ENCODE results near the gene PRSS35. TPM values are rescaled to one million over a fixed set of nuclear protein-coding genes. Genes with fewer than 3 reads are reported as not detected.

PRSS35 gene
- total and polyA plus RNA-seq, 4 donors = under 0.01 to 3.3 (median 0.35) TPM

DNA sequence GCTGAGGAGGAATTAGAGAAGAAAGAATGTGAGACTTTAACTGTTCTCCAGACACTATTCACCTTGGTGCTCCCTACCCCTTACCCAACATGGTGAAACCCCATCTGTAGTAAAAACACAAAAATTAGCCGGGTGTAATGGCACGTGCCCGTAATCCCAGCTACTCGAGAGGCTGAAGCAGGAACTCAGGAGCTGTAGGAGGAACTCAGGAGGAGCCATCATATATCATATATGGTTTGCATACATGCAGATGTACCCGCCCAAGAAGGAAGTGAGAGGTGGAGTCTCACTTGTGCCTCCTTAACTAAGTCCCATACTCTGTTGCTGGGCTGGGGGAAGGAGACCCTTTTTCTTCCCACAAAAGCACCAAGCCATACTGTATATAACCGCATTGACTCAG is 46.0 kb upstream of the PRSS35 start:
- DNase-seq (ENCODE audit: low spot score) = no peak
- H3K4me3 ChIP-seq (ENCODE audit: low read depth in 1 of 3, low read length in 3 of 3) = no peak overlapping the region
- H3K36me3 ChIP-seq (ENCODE audit: control insufficient read depth in 4 of 4, insufficient read depth in 3 of 4, low read depth in 1 of 4, low read length in 3 of 4) = no peaks in the 10 kb centered on the region
- H3K27me3 ChIP-seq (ENCODE audit: control insufficient read depth in 4 of 4, insufficient read depth in 4 of 4, low read length in 3 of 4) = no peaks in the 10 kb centered on the region
- no peaks in the 10 kb centered on the region for H3K4me1 ChIP-seq (ENCODE audit: control insufficient read depth in 4 of 4, insufficient read depth in 4 of 4, low read length in 3 of 4)
- no peaks in the 10 kb centered on the region for H3K9me3 ChIP-seq (ENCODE audit: control insufficient read depth in 4 of 4, low read length in 3 of 4)
- no peak overlapping the region for H3K27ac ChIP-seq (ENCODE audit: low read depth in 1 of 2, low read length in 2 of 2)
- H3K9ac ChIP-seq (ENCODE audit: low read depth in 1 of 2, low read length in 2 of 2) = no peak overlapping the region
- TF ChIP-seq RAD21 (IDR thresholded peaks at IDR 0.05) (no peak), RXRA (IDR thresholded peaks at IDR 0.05) (no peak), FOXA2 (IDR thresholded peaks at IDR 0.05) (no peak), HNF4A (conservative IDR thresholded peaks at IDR 0.05) (no peak)
- WGBS = 88% methylated on average over 6 of the region's 6 CpGs

GRCh38 chr6:83467620-83468036 is 44.7 kb upstream of the PRSS35 start:
- TF ChIP-seq JUND (IDR thresholded peaks at IDR 0.05) (no peak), YY1 (IDR thresholded peaks at IDR 0.05) (peak; percentile 22)
- Histone ChIP-seq H3K27ac (ENCODE audit: low read depth in 1 of 2, low read length in 2 of 2) (no peak overlapping the region), H3K4me1 (ENCODE audit: control insufficient read depth in 4 of 4, insufficient read depth in 4 of 4, low read length in 3 of 4) (no peaks in the 10 kb centered on the region), H3K9me3 (ENCODE audit: control insufficient read depth in 4 of 4, low read length in 3 of 4) (no peaks in the 10 kb centered on the region), H3K9ac (ENCODE audit: low read depth in 1 of 2, low read length in 2 of 2) (no peak overlapping the region), H3K36me3 (ENCODE audit: control insufficient read depth in 4 of 4, insufficient read depth in 3 of 4, low read depth in 1 of 4, low read length in 3 of 4) (no peaks in the 10 kb centered on the region), H3K4me3 (ENCODE audit: low read depth in 1 of 3, low read length in 3 of 3) (no peak overlapping the region), H3K27me3 (ENCODE audit: control insufficient read depth in 4 of 4, insufficient read depth in 4 of 4, low read length in 3 of 4) (no peaks in the 10 kb centered on the region)
- WGBS = 71% methylated on average over 3 of the region's 3 CpGs
- no peak for DNase-seq (ENCODE audit: low spot score)

- TF ChIP-seq, protein P1, sequence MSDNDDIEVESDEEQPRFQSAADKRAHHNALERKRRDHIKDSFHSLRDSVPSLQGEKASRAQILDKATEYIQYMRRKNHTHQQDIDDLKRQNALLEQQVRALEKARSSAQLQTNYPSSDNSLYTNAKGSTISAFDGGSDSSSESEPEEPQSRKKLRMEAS (IDR thresholded peaks at IDR 0.05) = no peak
- no peak for TF ChIP-seq FOXA2 (IDR thresholded peaks at IDR 0.05)
- TF ChIP-seq SP1 (IDR thresholded peaks at IDR 0.05) = no peak
- no peak for TF ChIP-seq HNF4A (conservative IDR thresholded peaks at IDR 0.05)
- no peak for TF ChIP-seq REST (IDR thresholded peaks at IDR 0.05)
- TF ChIP-seq ZBTB33 (IDR thresholded peaks at IDR 0.05) = no peak
- no peak for TF ChIP-seq RAD21 (IDR thresholded peaks at IDR 0.05)
- TF ChIP-seq, protein P2, sequence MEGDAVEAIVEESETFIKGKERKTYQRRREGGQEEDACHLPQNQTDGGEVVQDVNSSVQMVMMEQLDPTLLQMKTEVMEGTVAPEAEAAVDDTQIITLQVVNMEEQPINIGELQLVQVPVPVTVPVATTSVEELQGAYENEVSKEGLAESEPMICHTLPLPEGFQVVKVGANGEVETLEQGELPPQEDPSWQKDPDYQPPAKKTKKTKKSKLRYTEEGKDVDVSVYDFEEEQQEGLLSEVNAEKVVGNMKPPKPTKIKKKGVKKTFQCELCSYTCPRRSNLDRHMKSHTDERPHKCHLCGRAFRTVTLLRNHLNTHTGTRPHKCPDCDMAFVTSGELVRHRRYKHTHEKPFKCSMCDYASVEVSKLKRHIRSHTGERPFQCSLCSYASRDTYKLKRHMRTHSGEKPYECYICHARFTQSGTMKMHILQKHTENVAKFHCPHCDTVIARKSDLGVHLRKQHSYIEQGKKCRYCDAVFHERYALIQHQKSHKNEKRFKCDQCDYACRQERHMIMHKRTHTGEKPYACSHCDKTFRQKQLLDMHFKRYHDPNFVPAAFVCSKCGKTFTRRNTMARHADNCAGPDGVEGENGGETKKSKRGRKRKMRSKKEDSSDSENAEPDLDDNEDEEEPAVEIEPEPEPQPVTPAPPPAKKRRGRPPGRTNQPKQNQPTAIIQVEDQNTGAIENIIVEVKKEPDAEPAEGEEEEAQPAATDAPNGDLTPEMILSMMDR (IDR thresholded peaks at IDR 0.05; ENCODE audit: low read depth, low read length, missing input control) = no peak
- TF ChIP-seq, protein P3, sequence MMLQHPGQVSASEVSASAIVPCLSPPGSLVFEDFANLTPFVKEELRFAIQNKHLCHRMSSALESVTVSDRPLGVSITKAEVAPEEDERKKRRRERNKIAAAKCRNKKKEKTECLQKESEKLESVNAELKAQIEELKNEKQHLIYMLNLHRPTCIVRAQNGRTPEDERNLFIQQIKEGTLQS (IDR thresholded peaks at IDR 0.05) = no peak
- TF ChIP-seq HNF4G (IDR thresholded peaks at IDR 0.05) = no peak
- no peak for TF ChIP-seq YY1 (IDR thresholded peaks at IDR 0.05)
- TF ChIP-seq FOXA1 (IDR thresholded peaks at IDR 0.05) = no peak
- TF ChIP-seq EGR1 (IDR thresholded peaks at IDR 0.05; ENCODE audit: low read depth in 2 of 2) = no peak
- TF ChIP-seq GABPA (IDR thresholded peaks at IDR 0.05 in 1 of 2, conservative IDR thresholded peaks at IDR 0.05 in 1 of 2) = no peak
- no peak for TF ChIP-seq NR2F2 (IDR thresholded peaks at IDR 0.05)
- no peak for TF ChIP-seq JUND (IDR thresholded peaks at IDR 0.05)
- no peak for TF ChIP-seq TAF1 (conservative IDR thresholded peaks at IDR 0.05)
- no peak for TF ChIP-seq RXRA (IDR thresholded peaks at IDR 0.05)
- Histone ChIP-seq H3K27me3 (ENCODE audit: control insufficient read depth in 4 of 4, insufficient read depth in 4 of 4, low read length in 3 of 4) (no peaks in the 10 kb centered on the region), H3K4me3 (ENCODE audit: low read depth in 1 of 3, low read length in 3 of 3) (no peak overlapping the region), H3K9ac (ENCODE audit: low read depth in 1 of 2, low read length in 2 of 2) (no peak overlapping the region), H3K27ac (ENCODE audit: low read depth in 1 of 2, low read length in 2 of 2) (no peak overlapping the region), H3K4me1 (ENCODE audit: control insufficient read depth in 4 of 4, insufficient read depth in 4 of 4, low read length in 3 of 4) (peaks cover 0 to 6% (median 3%) of the 10 kb centered on the region in 4 donors), H3K36me3 (ENCODE audit: control insufficient read depth in 4 of 4, insufficient read depth in 3 of 4, low read depth in 1 of 4, low read length in 3 of 4) (no peaks in the 10 kb centered on the region), H3K9me3 (ENCODE audit: control insufficient read depth in 4 of 4, low read length in 3 of 4) (no peaks in the 10 kb centered on the region)
- WGBS = 76% methylated on average over 4 of the region's 4 CpGs
- no peak for DNase-seq (ENCODE audit: low spot score)
Observed at GRCh38 chr6:83470001-83470400, 42.3 kb upstream of the PRSS35 start.

All from liver (tissue), 9 donors.